Endothelial cell of umbilical vein (primary cell): ENCODE results near the gene NR5A1. TPM values are rescaled to one million over a fixed set of nuclear protein-coding genes. Genes with fewer than 3 reads are reported as not detected.

Experiments
- BruUV-seq: library from RNA; stranded (reverse); fragments of 400-500 nt; replicated peaks from 2 replicates; lab custom pipeline; 2021; lab: Mats Ljungman, UMichigan
- CTCF ChIA-PET: fragments of 300-600, 350-600 bp; sonication (Branson Sonifier 250); formaldehyde crosslinking; loops from one replicate; lab custom pipeline; 2021; ENCODE audit warnings: antibody characterized with exemption, inconsistent platforms; lab: Charles Lee
- POLR2A ChIA-PET: fragments of 300-600, 350-600 bp; sonication (Branson Sonifier 250); formaldehyde crosslinking; loops from one replicate; lab custom pipeline; 2021; ENCODE audit warnings: antibody characterized with exemption, inconsistent platforms; lab: Charles Lee
- DNase-seq: peaks from one replicate; pipeline ENCODE4 v3.0.0-alpha.2; 2011; ENCODE audit warnings: low read depth, low spot score
- FAIRE-seq: peaks from 2 replicates; lab custom pipeline; 2011; peaks lifted over from hg19 to GRCh38; lab: Jason Lieb, UNC
- H2AFZ ChIP-seq: 2 replicates; pipeline ENCODE4 v1.6.0; 2012; ENCODE audit warnings: low read depth, low read length, control low read depth, inconsistent platforms
- H3K27ac ChIP-seq: 2 replicates; pipeline ENCODE4 v1.5.1; 2011; ENCODE audit warnings: low read depth, mild to moderate bottlenecking, control low read depth, low read length, moderate library complexity; ENCODE audit not compliant: insufficient read depth
- H3K27me3 ChIP-seq, 2 experiments: 2 replicates each; pipeline versions ENCODE4 v1.6.0 to v1.6.1; 2011; ENCODE audit warnings: low read length in 2 of 2, mixed read lengths in 1 of 2; ENCODE audit not compliant: control insufficient read depth in 2 of 2, insufficient read depth in 2 of 2
- H3K36me3 ChIP-seq, 2 experiments: 2 replicates in 1 of 2; 3 replicates in 1 of 2; pipeline ENCODE4 v1.5.1; 2011; ENCODE audit warnings: low read length in 2 of 2, mild to moderate bottlenecking in 1 of 2, moderate library complexity in 1 of 2; ENCODE audit not compliant: control insufficient read depth in 2 of 2, insufficient read depth in 2 of 2; ENCODE audit errors: extremely low read depth in 1 of 2
- H3K4me1 ChIP-seq: 3 replicates; pipeline ENCODE4 v1.5.1; 2011; ENCODE audit warnings: mild to moderate bottlenecking, low read length; ENCODE audit not compliant: control insufficient read depth, insufficient read depth; ENCODE audit errors: extremely low read depth
- H3K4me2 ChIP-seq: 2 replicates; pipeline ENCODE4 v1.6.1; 2011; ENCODE audit warnings: low read length, control low read depth, mixed read lengths; ENCODE audit not compliant: insufficient read depth
- H3K4me3 ChIP-seq, 3 experiments: fragments of 200-600 bp in 1 of 3; sonication (generic), shearing (Covaris generic) in 1 of 3; replicated peaks in 1 of 3; 2 replicates each; pipeline ENCODE4 v1.5.1; 2011 to 2016; ENCODE audit warnings: control low read depth in 3 of 3, low read length in 3 of 3, mild to moderate bottlenecking in 2 of 3, inconsistent platforms in 1 of 3, low read depth in 1 of 3, moderate library complexity in 1 of 3; ENCODE audit not compliant: insufficient read depth in 1 of 3
- H3K79me2 ChIP-seq: 2 replicates; pipeline ENCODE4 v1.6.0; 2012; ENCODE audit warnings: low read length, inconsistent platforms; ENCODE audit not compliant: control insufficient read depth, insufficient read depth
- H3K9ac ChIP-seq: replicated peaks from 2 replicates; pipeline ENCODE3; 2011; ENCODE audit warnings: low read length, control low read depth; ENCODE audit not compliant: insufficient read depth; ENCODE audit errors: extremely low read depth
- H3K9me1 ChIP-seq: replicated peaks from 3 replicates; pipeline ENCODE4 v1.6.0; 2011; ENCODE audit warnings: mild to moderate bottlenecking, low read length; ENCODE audit not compliant: control insufficient read depth, insufficient read depth; ENCODE audit errors: extremely low read depth
- H3K9me3 ChIP-seq: replicated peaks from 2 replicates; pipeline ENCODE4 v1.5.1; 2012; ENCODE audit warnings: low read length, inconsistent platforms; ENCODE audit not compliant: control insufficient read depth, insufficient read depth
- H4K20me1 ChIP-seq: replicated peaks from 2 replicates; pipeline ENCODE3; 2011; ENCODE audit warnings: mild to moderate bottlenecking, low read length; ENCODE audit not compliant: control insufficient read depth, insufficient read depth; ENCODE audit errors: extremely low read depth
- EZH2 ChIP-seq: IDR thresholded peaks from 2 replicates; pipeline ENCODE4 v1.6.1; 2012; ENCODE audit warnings: borderline replicate concordance, low read depth, mild to moderate bottlenecking, moderate library complexity, low read length, inconsistent platforms; ENCODE audit not compliant: severe bottlenecking
- FOS ChIP-seq: IDR thresholded peaks from 2 replicates; pipeline ENCODE4 v1.6.1; 2011; ENCODE audit warnings: mild to moderate bottlenecking, low read length, moderate library complexity, borderline replicate concordance; ENCODE audit not compliant: insufficient read depth
- GATA2 ChIP-seq: IDR thresholded peaks from 2 replicates; pipeline ENCODE4 v1.7.0; 2011; ENCODE audit warnings: low read depth, mild to moderate bottlenecking, moderate library complexity, mixed read lengths, low read length; ENCODE audit not compliant: insufficient read length, insufficient read depth
- JUN ChIP-seq: IDR thresholded peaks from 2 replicates; pipeline ENCODE4 v1.6.1; 2011; ENCODE audit warnings: borderline replicate concordance, low read depth; ENCODE audit not compliant: insufficient read length, insufficient read depth
- MYC ChIP-seq: IDR thresholded peaks from one replicate; pipeline ENCODE4 v1.6.1; 2011; ENCODE audit warnings: mild to moderate bottlenecking, low read depth, low read length
- POLR2A ChIP-seq: IDR thresholded peaks from 2 replicates; pipeline ENCODE4 v1.6.1; 2012; ENCODE audit warnings: low read depth, mild to moderate bottlenecking, control low read depth, low read length
- POLR2AphosphoS5 ChIP-seq: IDR thresholded peaks from 2 replicates; pipeline ENCODE4 v1.6.1; 2012; ENCODE audit warnings: low read depth, mild to moderate bottlenecking, control low read depth, low read length, moderate library complexity; ENCODE audit not compliant: insufficient read depth
- dilution Hi-C: fragments of 300-500 bp; cut with MboI; formaldehyde crosslinking; loops from one replicate; pipeline ENCODE4 v1.15.0; 2019; ENCODE audit warnings: low sequenced_read_pairs; ENCODE audit not compliant: extremely low pct_ligation_motif_present
- intact Hi-C: fragments of 100-400 bp; cut with micrococcal nuclease; formaldehyde crosslinking; loops from one replicate; pipeline ENCODE4 v1.10.0; 2022
- polyA plus RNA-seq, 4 experiments: library from polyadenylated mRNA; depleted of rRNA in 3 of 4; stranded (reverse) in 3 of 4; unstranded in 1 of 4; fragments of >200 nt; gene quantifications; 2 replicates each; pipeline versions ENCODE4 v1.2.1 to v1.2.3, GENCODE V29; 2011 to 2012; ENCODE audit warnings: missing spikeins in 1 of 4
- total RNA-seq: library from RNA; stranded (reverse); gene quantifications from 2 replicates; pipeline ENCODE4 v1.2.3, GENCODE V29; 2021
- TF ChIP-seq, protein P1 (sequence below): IDR thresholded peaks from 2 replicates; pipeline ENCODE4 v1.6.1; 2011; ENCODE audit not compliant: insufficient read depth, insufficient read length
- TF ChIP-seq, protein P2 (sequence below), 2 donors: IDR thresholded peaks; 1 replicate in 1 of 2; 2 replicates in 1 of 2; pipeline ENCODE4 v1.5.1; 2011; ENCODE audit warnings: low read length in 2 of 2, mild to moderate bottlenecking in 2 of 2, moderate library complexity in 2 of 2, control low read depth in 1 of 2, inconsistent platforms in 1 of 2, low read depth in 1 of 2; ENCODE audit not compliant: insufficient read depth in 1 of 2; ENCODE audit errors: extremely low read depth in 1 of 2

NR5A1 gene
- total and polyA plus RNA-seq, 2 donors (not counting 3 experiments of a cell fraction or from before 2014, with no cell fraction given): not detected

DNA sequence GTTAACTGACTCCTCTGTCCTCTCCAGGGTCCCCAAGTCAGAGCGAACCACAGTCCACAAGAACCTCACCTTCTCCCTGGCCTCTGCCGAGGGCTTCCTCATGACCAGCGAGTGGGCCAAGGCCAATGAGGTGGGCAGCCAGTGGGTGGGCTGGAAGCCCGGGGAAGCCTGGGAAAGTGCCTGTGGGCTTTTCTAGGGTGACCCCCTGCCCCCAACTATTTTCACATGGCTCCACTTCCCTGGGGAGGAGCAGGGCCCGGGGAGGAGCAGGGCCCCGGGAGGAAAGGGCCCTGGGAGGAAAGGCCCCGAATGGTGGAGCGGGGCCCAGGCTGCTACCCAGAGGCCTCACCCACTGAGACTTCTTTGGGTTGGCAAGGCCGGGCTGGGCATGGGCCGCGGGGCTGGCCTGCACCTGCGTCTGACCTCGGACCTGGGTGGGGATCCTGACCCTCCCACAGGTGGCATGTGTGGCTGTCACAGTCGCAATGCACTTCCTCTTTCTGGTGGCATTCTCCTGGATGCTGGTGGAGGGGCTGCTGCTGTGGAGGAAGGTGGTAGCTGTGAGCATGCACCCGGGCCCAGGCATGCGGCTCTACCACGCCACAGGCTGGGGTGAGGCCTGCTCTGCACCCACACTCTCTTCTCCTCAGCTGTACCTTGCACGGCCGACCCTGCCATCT, 39.0 kb downstream of the NR5A1 start:
- no peaks in the 10 kb centered on the region for H4K20me1 ChIP-seq
- BruUV-seq: no TSS peak
- FAIRE-seq (no peak), DNase-seq (no peak)
- no peak overlapping the region for H2AFZ ChIP-seq
- CTCF ChIA-PET: no interaction called here
- H3K4me1 ChIP-seq: no peaks in the 10 kb centered on the region
- peaks cover 0 to 8% of the 10 kb centered on the region in 2 experiments for H3K27me3 ChIP-seq
- POLR2A ChIA-PET: no interaction called here
- H3K9me3 ChIP-seq: no peaks in the 10 kb centered on the region
- no peaks in the 10 kb centered on the region for H3K9me1 ChIP-seq
- intact Hi-C loops (no loop called here), dilution Hi-C loops (no loop called here)
- no peak overlapping the region for H3K4me2 ChIP-seq
- no peak overlapping the region for H3K4me3 ChIP-seq
- H3K79me2 ChIP-seq: no peaks in the 10 kb centered on the region
- no peaks in the 10 kb centered on the region for H3K36me3 ChIP-seq
- TF ChIP-seq, protein P1, sequence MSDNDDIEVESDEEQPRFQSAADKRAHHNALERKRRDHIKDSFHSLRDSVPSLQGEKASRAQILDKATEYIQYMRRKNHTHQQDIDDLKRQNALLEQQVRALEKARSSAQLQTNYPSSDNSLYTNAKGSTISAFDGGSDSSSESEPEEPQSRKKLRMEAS: no peak
- TF ChIP-seq JUN (no peak), EZH2 (no peak), FOS (no peak), POLR2A (no peak), POLR2AphosphoS5 (no peak), GATA2 (no peak), MYC (no peak)
- TF ChIP-seq, protein P2, sequence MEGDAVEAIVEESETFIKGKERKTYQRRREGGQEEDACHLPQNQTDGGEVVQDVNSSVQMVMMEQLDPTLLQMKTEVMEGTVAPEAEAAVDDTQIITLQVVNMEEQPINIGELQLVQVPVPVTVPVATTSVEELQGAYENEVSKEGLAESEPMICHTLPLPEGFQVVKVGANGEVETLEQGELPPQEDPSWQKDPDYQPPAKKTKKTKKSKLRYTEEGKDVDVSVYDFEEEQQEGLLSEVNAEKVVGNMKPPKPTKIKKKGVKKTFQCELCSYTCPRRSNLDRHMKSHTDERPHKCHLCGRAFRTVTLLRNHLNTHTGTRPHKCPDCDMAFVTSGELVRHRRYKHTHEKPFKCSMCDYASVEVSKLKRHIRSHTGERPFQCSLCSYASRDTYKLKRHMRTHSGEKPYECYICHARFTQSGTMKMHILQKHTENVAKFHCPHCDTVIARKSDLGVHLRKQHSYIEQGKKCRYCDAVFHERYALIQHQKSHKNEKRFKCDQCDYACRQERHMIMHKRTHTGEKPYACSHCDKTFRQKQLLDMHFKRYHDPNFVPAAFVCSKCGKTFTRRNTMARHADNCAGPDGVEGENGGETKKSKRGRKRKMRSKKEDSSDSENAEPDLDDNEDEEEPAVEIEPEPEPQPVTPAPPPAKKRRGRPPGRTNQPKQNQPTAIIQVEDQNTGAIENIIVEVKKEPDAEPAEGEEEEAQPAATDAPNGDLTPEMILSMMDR (IDR thresholded peaks at IDR 0.05; ENCODE audit: extremely low read depth in 1 of 2, insufficient read depth in 1 of 2, low read depth in 1 of 2, low read length in 2 of 2): no peak
- no peak overlapping the region for H3K27ac ChIP-seq
- H3K9ac ChIP-seq: no peak overlapping the region
